ENCODE measurements around the gene KIAA1217. TPM values are rescaled to one million over a fixed set of nuclear protein-coding genes. Genes with fewer than 3 reads are reported as not detected.
A peak's percentile ranks its signal among the peaks of the same experiment; 100 is the strongest.

KIAA1217 gene
- total RNA-seq, 1 experiment from 2014 or later = 18.6 TPM

- no peak overlapping the region for H3K4me2 ChIP-seq (ENCODE audit: insufficient read depth, insufficient read length, low read length)
- no peak overlapping the region for H2BK5ac ChIP-seq (ENCODE audit: insufficient read length, low read length)
- no peak overlapping the region for H3K4ac ChIP-seq (ENCODE audit: low read depth, low read length)
- no peak for TF ChIP-seq CTCF (conservative IDR thresholded peaks at IDR 0.05)
- no peak overlapping the region for H3K18ac ChIP-seq (ENCODE audit: insufficient read length, low read depth, low read length)
- peaks cover 6 to 17% (median 15%) of the 10 kb centered on the region in 3 experiments; a peak in 6 of 7 replicates for H3K36me3 Mint-ChIP-seq (ENCODE audit: insufficient read depth in 1 of 3, low read depth in 3 of 3)
- H2AK5ac ChIP-seq (ENCODE audit: insufficient read length, low read length) = no peak overlapping the region
- H2BK20ac ChIP-seq (ENCODE audit: low read depth, low read length, poor library complexity, severe bottlenecking) = no peak overlapping the region
- H3K9me3 ChIP-seq (ENCODE audit: control insufficient read depth, low read depth, low read length) = no peaks in the 10 kb centered on the region
- no peak overlapping the region for H2BK120ac ChIP-seq (ENCODE audit: low read depth, low read length, poor library complexity, severe bottlenecking)
- no peak overlapping the region for H3K4me3 Mint-ChIP-seq
- no peak overlapping the region for H3K56ac ChIP-seq (ENCODE audit: insufficient read length, low read depth, low read length)
- peaks cover 2% of the 10 kb centered on the region; the same call in 1 of the 2 replicates for H3K79me2 ChIP-seq (ENCODE audit: insufficient read depth, low read length)
- no peaks in the 10 kb centered on the region for H3K27me3 Mint-ChIP-seq (ENCODE audit: low read depth)
- H4K91ac ChIP-seq (ENCODE audit: insufficient read length, low read depth, low read length) = no peak overlapping the region
- H3K9me3 Mint-ChIP-seq = peaks cover under 1 to 3% of the 10 kb centered on the region in 2 experiments; a peak in 4 of 5 replicates
- no peak for DNase-seq
- H3K79me1 ChIP-seq (ENCODE audit: insufficient read depth, low read depth, low read length, poor library complexity, severe bottlenecking) = no peaks in the 10 kb centered on the region
- H3K14ac ChIP-seq (ENCODE audit: insufficient read depth, low read length) = no peak overlapping the region
- H2BK12ac ChIP-seq (ENCODE audit: insufficient read length, low read depth, low read length) = no peak overlapping the region
- H4K8ac ChIP-seq (replicated peaks; ENCODE audit: insufficient read length, low read depth, low read length) = no peak overlapping the region
- H3K27me3 ChIP-seq (ENCODE audit: insufficient read depth, low read length) = no peaks in the 10 kb centered on the region
- no peak overlapping the region for H3K9ac ChIP-seq (ENCODE audit: extremely low read depth, insufficient read length, low read length)
- no peaks in the 10 kb centered on the region for H3K23me2 ChIP-seq (ENCODE audit: insufficient read length, low read depth, low read length, poor library complexity, severe bottlenecking)
- no CpG with 5 or more reads among the region's 5 CpGs for WGBS (ENCODE audit: extremely low coverage, insufficient read length, low lambda C conversion rate)
- no peaks in the 10 kb centered on the region for H4K20me1 ChIP-seq (ENCODE audit: control insufficient read depth, insufficient read depth, insufficient read length)
- no peak overlapping the region for H2AFZ ChIP-seq (ENCODE audit: low read length)
- H2BK15ac ChIP-seq (ENCODE audit: low read depth, low read length) = no peak overlapping the region
- H3K4me1 ChIP-seq (ENCODE audit: insufficient read depth, low read length) = peaks cover 11% of the 10 kb centered on the region
- no peak overlapping the region for H3T11ph ChIP-seq (ENCODE audit: low read length)
- no peak overlapping the region for H4K5ac ChIP-seq (ENCODE audit: insufficient read length, low read depth, low read length)
- no peak overlapping the region for H3K23ac ChIP-seq (ENCODE audit: insufficient read length, low read depth, low read length)
- peaks cover 46 to 49% of the 10 kb centered on the region in 2 experiments for H3K4me1 Mint-ChIP-seq
- no peak overlapping the region for H3K27ac ChIP-seq (ENCODE audit: insufficient read length, low read depth, low read length)
- H3K27ac Mint-ChIP-seq = peak overlapping the region in 1 of 3 experiments; percentile 5; a peak in 2 of 7 replicates
Measured at GRCh38 chr10:24215603-24216002, 6.7 kb downstream of the KIAA1217 start.

Data from H9 (cell line).